Measurements from ENCODE around the gene ANGPTL7.
"Not testable (repeated sequence)": the region's sequence is repeated elsewhere in the genome, so short reads cannot be mapped to it uniquely, and the experiment has no call there.

The ANGPTL7 gene, protein sequence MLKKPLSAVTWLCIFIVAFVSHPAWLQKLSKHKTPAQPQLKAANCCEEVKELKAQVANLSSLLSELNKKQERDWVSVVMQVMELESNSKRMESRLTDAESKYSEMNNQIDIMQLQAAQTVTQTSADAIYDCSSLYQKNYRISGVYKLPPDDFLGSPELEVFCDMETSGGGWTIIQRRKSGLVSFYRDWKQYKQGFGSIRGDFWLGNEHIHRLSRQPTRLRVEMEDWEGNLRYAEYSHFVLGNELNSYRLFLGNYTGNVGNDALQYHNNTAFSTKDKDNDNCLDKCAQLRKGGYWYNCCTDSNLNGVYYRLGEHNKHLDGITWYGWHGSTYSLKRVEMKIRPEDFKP

DNA sequence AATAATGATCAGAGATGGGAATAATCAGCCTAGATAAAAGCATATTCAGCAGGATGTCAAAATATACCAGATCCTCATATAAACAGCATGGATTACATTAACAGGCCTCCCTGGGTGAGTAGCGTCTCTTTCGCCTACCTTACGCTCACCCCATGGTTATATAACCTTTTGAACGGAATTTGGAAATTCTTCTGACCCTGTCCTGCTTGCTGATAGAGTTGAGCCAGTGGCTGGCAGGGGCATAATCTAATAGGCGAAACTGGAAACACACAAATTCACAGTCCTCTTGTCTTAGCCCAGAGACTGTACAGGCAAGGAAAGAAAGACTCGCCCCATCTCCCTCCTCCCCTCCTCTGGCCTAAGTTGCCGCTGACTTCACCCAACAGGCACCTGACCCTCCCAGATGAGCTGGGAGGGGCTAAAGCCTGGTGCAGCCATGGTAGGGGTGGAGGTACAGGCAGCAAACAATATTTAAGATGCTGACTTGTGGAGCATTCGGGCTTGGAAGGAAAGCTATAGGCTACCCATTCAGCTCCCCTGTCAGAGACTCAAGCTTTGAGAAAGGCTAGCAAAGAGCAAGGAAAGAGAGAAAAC, at the start of gene ANGPTL7:
TSS of gene ANGPTL7 (plus strand) at position 498 of the 594 bp plus-strand sequence. CDS start 225 bp downstream, outside the sequence.
- no peak for DNase-seq

DNA sequence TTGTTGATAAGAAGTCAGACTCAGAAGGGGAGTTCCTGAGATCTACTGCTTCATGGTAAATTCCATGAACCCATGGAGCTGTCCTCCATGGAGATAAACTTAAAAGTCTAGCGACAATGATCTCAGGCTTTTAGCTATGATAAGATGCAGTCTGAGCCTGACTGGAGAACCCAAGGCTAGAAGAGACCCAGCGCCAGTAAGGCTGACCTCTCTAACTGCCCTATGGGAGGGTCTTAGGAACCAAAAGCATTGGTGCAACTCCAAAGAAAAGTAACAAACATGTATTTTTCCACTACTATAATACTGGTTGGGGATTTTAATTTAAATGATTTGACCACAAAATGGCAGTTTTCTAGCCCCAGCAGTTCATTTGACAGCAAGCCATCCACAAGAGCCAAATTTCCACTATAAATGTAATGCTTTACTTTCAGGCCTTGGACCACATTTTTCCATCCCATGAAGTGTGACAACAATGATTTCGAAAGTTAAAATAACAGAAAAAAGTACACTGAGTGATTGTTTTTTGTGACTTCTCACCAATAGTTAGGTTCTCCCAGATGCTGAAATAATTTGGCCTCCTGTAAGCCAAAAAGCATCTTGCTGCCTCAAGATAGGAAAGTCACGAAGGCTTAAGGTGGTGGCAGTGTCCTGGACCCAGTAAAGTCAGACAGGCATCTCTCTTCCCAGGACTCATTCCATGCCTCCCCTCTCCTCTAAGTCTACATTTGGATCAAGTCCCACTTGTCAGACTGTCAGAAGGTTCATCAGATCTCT, 46.4 kb upstream of the ANGPTL7 start:
- no peak for DNase-seq

GRCh38 chr1:11143401-11143800, 45.8 kb upstream of the ANGPTL7 start:
- no peak for DNase-seq

DNA sequence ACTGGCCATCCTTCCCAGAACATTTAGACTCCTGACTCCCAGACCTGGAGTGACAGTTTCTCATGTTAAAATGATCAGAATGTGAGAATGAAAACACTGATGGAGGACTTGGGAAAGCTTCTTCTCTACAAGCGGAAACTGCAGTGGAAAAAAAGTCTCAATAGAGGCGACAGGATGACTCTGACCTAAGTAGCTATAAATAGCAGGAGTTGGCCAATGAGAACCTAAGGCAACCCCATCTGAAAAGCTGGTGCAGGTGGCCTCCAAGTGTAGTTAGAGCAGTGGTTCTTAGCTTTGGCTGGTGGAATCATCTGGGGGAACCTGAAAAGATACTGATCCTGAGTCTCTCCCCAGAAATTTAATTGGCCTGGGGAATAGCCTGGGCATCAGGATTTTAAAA, 45.2 kb upstream of the ANGPTL7 start:
- no peak for DNase-seq

DNA sequence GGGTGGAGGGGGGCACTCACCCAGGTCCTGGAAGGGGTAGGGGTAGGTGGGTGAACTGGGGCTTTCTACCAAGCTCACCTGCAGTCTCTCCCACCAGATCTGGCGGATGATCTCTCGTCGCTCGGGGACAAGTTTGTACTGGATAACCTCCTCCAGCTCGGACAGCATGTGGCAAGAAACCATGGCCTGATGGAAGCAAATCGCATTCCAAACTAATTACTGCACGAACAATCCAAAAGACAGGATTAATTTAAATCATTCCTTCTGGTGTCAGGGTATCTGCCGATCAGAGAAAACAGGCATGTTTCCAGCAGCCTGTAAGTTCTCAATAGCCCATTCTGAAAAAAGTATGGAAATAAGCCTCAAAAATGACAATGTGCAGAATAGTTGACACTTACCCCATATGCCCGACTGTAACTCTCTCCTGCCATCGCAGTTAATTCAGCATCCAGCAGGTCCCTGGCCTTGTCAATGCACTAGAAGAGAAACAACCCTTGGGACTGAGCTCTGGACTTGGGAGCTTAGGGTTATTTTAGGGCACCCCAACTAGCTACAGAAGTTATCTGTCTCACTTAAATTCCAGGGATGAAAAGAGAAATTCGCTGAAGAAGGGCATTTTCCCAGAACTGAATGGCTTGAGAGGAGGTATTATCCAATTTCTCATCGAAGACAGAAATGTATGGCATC, 44.4 kb upstream of the ANGPTL7 start:
- DNase-seq: no peak

GRCh38 chr1:11145741-11146140, 43.4 kb upstream of the ANGPTL7 start:
- no peak for DNase-seq

- DNase-seq: no peak
Observed at GRCh38 chr1:11147197-11147770, 41.9 kb upstream of the ANGPTL7 start.

GRCh38 chr1:11150326-11150725, 38.8 kb upstream of the ANGPTL7 start:
- DNase-seq: no peak

DNA sequence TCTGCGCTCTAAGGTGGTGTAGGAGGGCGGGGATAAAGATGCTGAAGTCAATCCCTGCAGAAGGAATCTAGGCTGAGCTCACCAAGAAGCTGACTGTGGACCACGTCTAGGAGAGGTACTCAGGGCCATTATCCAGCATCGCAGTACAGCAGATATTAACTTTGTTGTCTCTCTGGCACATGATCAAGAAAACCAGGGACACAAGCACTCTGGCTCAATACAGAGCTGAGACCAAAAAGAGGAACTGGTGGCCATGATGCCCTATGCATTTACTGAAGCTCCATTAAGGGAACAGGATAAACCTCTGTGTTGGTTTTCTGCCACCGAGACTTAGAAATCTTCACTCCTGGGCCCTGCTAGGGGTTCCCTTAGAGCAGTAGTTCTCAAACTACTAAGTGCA, 38.0 kb upstream of the ANGPTL7 start:
- no peak for DNase-seq

GRCh38 chr1:11151826-11152612, 37.1 kb upstream of the ANGPTL7 start:
- DNase-seq: no peak

DNA sequence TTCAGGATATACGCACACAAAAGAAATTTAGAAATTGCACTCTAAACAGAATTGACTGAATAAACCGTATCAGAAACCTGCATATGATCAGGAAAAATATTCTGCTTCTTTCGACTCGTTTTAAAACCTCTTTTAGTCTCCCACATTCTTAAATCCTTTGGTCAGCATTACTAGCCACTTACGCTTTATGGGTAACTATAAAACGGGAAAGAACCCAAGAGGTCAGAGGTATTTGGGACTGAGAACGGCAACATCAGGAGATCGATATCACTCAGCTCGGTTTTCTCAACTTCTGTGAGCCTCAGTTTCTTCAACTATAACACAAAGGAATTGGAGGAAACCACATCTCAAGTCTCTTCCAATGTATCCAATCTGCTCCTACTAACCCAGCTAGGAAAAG, 36.4 kb upstream of the ANGPTL7 start:
- DNase-seq: no peak

DNA sequence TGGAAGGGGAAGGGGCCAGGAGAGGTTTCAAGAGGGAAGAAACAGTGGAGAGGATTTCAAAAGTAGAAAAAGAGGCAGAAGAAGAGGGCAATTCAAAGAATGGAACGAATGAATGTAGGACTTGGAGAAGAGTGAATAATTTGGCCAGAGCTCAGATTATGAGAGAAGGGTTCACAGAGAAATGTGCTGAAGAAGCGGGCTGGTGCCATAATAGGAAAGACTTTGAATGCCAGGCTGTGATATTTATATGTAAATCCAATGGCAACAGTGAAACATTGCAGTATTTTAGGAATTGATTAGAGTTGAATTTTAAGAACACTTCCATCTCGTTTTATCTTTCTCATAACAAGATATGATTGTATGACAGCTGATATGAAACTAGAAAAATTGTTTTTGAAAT, 36.0 kb upstream of the ANGPTL7 start:
- DNase-seq: no peak

- DNase-seq: no peak
Observed at GRCh38 chr1:11156441-11156840, 32.7 kb upstream of the ANGPTL7 start.

GRCh38 chr1:11156963-11157362, 32.2 kb upstream of the ANGPTL7 start:
- DNase-seq: no peak

DNA sequence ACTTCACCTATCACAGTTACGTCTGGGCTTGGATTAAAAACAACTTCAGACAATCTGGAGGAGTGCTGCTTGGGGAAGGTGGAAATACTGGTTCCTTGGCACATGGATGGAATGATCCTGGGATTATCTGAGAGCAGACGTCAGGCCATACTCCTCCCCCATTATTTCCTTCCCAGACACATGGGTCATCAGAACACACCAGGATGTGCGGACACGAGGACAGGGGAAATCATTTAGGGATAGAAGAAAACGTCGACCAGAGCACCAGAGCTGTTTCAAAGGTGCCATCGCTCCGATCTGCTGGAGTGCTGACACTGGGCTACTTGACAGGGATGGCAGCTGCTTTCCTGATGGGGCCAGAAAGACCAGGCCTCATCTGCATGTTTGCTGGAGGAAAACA, 31.8 kb upstream of the ANGPTL7 start:
- DNase-seq: no peak

DNA sequence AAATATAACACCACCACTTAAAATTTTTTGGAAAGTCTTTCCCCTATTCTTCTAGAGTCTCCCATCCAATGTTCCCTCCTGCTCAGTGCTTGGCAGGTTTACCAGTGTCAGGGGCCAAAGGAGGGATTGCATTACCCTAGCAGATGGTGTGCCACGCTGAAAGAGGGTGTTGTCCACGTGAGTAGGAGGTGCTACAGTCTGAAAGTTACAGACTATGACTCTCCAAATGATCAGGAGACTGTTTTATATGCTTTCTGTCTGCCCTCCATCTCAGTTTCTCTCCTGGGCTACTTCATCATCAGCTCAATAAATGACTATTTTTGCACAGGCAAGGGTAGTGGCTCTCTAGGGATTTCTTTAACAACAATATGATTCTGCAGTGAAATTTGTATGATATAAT, 31.3 kb upstream of the ANGPTL7 start:
- no peak for DNase-seq

DNA sequence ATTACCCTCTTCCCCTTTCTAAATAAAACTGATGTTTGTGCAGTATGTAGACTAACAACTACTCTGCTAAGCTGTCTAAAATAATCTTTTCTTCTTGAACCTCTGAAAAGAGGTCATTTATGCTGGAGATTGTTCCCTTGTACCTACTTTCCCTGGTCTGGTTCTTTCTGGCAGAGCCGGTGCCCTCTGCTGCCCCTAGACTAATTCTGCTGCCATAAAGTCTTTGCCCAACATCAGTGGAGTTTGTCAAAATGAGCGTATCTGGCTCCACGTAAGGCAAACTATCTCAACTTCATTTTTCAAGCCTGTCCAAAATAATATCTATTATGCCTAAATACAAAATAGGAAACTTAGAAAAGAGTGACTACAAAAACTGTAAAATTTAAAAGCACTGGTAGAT, 30.9 kb upstream of the ANGPTL7 start:
- no peak for DNase-seq

DNA sequence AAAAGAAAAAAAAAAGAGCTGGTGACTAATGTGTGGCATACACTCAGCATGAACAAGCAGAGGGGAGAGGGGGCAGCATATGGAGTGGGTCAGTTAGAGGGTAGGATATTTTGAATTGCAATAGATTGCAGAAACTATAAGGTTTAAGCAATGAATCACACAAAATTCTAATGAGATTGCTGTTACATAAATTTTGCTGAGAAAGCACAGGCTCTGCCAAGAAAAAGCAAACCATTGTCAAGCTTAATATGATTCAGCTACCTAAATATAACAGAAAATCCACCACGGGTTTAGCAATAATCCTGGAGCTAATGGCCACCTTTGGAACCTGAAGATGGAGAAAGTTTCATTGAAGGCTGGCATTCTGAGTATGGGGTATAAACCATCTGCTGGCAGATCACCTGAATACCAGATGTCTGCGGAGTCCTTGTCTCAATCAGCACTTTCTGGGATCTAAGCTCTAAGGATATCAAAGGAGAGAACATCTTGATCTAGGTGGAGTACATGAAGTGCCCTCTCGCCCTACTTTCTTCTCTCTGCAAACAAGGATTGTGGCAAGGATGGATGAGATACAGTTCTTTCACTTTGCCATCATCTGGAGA, 30.3 kb upstream of the ANGPTL7 start:
- DNase-seq: no peak

- not testable (repeated sequence) for DNase-seq
Observed at GRCh38 chr1:11162752-11163151, 26.4 kb upstream of the ANGPTL7 start.

GRCh38 chr1:11166744-11167143, 22.4 kb upstream of the ANGPTL7 start:
- DNase-seq: not testable (repeated sequence)

GRCh38 chr1:11168731-11169130, 20.4 kb upstream of the ANGPTL7 start:
- DNase-seq: no peak

DNA sequence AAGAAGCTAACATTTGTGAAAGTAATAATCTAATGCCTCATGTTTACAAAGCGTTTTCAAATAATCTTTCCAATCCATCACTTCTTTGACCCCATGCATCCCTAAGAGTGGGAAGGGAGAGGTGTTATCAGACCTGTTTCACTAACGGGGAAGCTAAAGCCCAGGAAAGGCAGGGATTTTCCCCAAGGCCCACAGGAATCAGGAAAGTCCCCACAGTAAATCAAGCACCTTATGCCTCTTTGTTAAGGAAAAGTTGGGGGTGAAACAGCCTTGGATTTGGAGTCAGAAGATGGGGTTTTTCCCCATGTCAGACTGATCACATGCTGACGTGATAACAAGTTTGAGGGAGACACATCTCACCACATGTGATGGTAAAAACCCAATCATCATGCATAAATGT, 20.0 kb upstream of the ANGPTL7 start:
- no peak for DNase-seq

Measured in NCI-H1105 (cell line).